Stimulated activated CD4-positive, alpha-beta T cell treated with anti-CD3 and anti-CD28 coated beads, Interleukin-4, amount 100 ng/mL, for 1 hour (primary cell): ENCODE data around the gene ZNF398.
A peak's percentile ranks its signal among the peaks of the same experiment; 100 is the strongest.
"Not testable (repeated sequence)": the region's sequence is repeated elsewhere in the genome, so short reads cannot be mapped to it uniquely, and the experiment has no call there.

Experiments
- DNase-seq: peaks from one replicate; pipeline ENCODE4 v3.0.0-alpha.2; 2020

ZNF398 gene

DNA sequence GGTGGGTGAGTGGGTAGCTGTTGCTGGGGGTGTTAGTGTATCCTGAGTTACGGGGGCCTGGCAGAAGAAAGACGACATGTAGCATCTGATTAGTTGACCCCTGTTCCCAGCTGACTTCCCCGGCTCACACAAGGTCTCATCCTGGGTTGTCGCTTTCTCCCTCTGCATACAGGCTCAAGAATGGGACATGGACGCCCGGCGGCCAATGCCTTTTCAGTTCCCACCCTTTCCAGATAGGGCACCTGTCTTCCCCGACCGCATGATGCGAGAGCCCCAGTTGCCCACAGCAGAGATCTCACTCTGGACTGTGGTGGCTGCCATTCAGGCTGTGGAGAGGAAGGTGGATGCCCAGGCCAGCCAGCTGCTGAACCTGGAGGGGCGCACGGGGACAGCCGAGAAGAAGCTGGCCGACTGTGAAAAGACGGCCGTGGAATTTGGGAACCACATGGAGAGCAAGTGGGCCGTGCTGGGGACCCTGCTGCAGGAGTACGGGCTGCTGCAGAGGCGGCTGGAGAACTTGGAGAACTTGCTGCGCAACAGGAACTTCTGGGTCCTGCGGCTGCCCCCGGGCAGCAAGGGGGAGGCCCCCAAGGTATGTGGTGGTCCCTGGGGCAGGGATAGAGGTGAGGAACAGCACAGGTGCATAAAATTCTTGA lies 51.0 kb downstream of the ZNF398 start:
- DNase-seq: no peak

- no peak for DNase-seq
Measured at GRCh38 chr7:149199234-149199995, 52.2 kb downstream of the ZNF398 start.

- DNase-seq: no peak
Measured at GRCh38 chr7:149202831-149203231, 55.6 kb downstream of the ZNF398 start.

GRCh38 chr7:149205690-149206381 lies 58.6 kb downstream of the ZNF398 start:
- DNase-seq: no peak

DNA sequence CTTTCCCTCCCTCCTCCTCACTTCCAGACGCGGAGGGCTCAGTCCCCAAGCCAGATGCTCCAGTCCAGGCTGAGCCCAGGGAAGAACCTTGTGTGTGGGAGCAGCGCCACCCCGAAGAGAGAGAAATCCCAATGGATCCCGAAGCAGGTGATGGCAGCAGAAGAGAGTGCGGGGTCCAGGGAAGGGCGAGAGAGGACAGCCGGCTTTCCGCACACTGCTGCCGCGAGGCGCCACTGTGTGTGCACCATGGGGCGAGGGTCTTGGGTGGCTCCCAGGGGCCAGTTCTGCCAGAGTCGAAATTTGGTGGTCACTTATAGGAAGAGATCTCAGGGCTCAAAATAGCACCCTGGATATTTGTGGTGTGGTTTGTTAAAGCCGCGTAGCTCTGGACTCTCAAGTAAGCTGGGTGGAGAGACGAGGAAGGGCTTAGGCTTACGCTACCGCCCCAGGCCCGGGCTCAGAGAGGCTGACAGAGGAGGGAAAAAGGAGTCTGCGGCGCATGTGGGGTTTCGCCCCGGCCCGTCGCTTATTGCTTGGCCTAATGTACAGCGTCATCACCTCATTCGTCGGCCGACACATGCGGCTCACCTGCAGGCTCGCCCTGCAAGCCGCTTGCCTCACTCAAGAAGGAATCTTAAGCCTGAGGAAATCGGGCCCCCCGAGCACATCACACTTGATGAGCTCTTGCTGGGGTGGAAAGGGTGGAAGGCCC lies 60.2 kb downstream of the ZNF398 start:
- DNase-seq: no peak

GRCh38 chr7:149209518-149210269 lies 62.4 kb downstream of the ZNF398 start:
- peak; percentile 78 for DNase-seq

GRCh38 chr7:149210551-149210950 lies 63.3 kb downstream of the ZNF398 start:
- DNase-seq: no peak

- no peak for DNase-seq
Measured at GRCh38 chr7:149214020-149214720, 66.9 kb downstream of the ZNF398 start.

DNA sequence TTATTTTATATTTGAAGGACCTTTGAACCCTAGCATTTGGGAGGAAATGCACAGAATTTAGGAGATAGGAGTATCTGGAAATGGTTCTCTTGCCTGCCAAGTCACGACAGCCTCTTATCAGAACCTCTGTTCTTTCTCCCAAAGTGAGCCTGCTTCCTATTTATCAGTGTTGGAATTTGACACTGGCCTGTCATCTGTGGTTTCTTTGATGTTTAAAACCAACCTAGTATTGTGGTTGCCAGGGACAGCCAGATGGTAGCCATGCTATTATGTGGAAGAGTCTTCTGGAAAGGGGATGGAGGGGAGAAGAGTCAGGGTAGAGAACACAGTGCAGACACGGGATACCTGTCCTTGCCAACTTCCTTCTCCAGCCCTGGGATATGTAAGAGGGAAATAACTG lies 69.1 kb downstream of the ZNF398 start:
- DNase-seq: no peak

GRCh38 chr7:149217570-149217969 lies 70.3 kb downstream of the ZNF398 start:
- no peak for DNase-seq

DNA sequence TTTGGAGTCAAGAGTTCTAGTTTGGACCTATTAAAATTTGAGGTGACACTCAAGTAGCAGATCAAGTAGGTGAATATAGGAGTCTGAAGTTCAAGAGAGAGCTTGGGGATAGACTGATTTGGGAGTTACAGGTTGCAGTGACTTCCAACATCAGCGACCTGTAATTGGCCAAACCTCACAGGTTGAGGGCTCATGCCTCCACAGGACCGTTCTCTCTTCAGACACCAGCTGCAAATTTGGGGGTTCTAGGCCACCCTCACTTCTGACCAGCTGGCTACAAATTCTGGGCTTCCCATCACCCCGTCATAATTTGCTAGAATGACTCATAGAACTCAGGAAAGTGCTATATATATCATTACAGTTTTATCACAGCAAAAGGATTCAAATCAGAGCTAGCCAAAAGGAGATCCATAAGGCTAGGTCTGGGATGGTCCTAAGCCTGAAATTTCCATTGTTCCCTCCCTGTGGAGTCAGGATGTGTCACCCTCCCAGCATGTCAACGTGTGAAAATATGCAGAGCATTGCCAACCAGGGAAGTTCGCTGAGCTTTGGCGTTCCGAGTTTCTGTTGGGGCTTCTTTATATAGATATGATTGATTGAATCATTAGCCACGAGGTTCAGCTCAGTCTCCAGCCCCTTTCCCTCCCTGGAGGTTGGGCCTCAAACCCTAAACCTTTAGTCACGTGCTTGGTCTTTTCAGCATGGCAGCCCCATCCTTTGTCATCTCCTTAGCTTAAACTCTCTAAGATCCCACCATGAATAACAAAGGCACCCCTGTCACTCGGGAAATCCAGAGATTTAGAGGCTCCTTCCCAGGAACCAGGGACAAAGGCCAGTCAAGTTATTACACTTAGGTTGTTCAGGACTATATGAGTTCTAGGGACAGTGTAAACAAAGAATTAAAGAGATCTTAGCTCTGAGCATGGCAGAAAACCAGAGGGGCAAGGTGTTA lies 71.5 kb downstream of the ZNF398 start:
- DNase-seq: no peak

DNA sequence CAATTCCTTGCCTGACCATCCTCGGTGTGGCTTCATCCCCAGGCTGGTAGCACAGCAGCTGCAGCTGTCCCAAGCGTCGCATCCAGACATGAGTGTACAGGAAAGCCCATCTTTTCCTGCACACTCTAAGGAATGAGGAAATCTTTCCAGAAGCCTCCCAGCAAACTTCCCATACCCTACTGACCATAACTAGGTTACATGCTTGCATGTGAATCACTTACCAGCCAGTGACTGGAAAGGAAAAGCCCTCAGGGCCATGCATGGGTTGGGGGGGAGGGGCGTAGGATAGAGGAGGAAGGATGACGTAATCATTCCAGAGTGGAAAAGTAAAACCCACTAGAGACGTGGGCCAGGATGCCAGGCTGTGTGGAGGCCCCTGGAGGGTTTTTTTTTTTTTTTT lies 73.3 kb downstream of the ZNF398 start:
- DNase-seq: no peak

DNA sequence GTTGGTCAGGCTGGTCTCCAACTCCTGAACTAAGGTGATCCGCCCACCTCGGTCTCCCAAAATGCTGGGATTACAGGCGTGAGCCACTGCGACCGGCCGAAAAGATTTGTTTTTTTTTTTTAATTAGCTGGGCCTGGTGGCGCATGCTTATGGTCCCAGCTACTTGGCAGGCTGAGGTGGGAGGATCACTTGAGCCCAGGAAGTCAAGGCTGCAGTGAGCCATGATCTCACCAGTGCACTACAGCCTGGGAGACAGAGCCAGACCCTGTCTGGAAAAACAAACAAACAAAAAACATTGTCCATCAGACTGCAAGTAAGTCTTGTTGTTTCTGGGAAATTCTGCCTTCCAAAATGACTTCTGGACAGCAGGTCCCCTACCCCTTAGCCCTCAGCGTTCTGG lies 75.9 kb downstream of the ZNF398 start:
- DNase-seq: no peak

- no peak for DNase-seq
Measured at GRCh38 chr7:149223761-149224160, 76.5 kb downstream of the ZNF398 start.

- no peak for DNase-seq
Measured at GRCh38 chr7:149224352-149224751, 77.1 kb downstream of the ZNF398 start.

DNA sequence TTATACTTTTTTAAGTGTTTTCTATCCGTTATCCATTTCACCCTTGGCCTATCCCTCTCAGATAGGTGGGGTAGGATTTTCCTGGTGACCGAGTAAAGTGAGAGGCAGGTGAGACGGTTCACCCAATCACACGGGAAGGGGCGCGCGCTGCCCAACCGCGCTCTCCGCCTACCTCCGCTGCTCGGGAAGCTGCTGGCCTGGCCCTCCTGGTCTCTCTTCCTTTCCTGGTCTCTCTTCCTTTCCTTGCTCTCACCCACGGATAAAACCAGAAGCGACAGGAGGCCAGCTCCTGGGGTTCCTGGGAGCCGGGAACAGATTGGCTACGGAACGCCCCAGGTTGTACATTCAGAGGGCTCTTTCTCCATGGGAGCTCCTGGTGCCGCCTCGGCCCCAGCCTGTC lies 77.9 kb downstream of the ZNF398 start:
- DNase-seq: no peak

GRCh38 chr7:149225656-149226055 lies 78.4 kb downstream of the ZNF398 start:
- DNase-seq: no peak

- DNase-seq: not testable (repeated sequence)
Measured at GRCh38 chr7:149226366-149226765, 79.1 kb downstream of the ZNF398 start.

DNA sequence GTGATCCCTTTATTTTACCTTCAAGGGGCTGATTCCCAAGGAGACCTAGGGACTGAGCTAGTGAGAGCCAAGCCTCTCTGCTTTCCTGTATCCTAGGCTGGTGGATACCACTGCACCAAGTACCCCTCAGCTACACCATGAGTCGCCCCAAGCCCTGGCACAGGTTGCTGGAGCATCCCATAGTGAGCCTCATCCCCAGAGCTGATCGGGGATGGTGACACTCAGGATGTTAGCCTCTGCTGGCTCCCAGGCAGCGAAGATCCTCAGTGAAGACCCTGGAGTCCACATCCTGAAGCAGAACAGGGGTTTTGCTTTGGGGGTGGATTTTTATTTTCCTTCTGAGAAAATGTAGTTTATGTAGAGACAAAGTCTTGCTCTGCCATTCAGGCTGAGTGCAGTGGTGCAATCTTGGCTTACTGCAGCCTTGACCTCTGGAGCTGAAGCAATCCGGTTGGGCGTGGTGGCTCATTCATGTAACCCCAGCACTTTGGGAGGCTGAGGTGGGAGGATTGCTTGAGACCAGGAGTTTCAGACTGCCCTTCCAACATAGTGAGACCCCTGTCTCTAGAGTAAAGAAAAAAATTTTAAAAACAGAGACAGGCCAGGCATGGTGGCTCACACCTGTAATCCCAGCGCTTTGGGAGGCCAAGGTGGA lies 79.7 kb downstream of the ZNF398 start:
- no peak for DNase-seq

GRCh38 chr7:149228831-149229471 lies 81.7 kb downstream of the ZNF398 start:
- no peak for DNase-seq
